Effector CD4-positive, alpha-beta T cell (primary cell): ENCODE measurements around the gene PCDHGA12. TPM values are rescaled to one million over a fixed set of nuclear protein-coding genes. Genes with fewer than 3 reads are reported as not detected.
"Not testable (repeated sequence)": the region's sequence is repeated elsewhere in the genome, so short reads cannot be mapped to it uniquely, and the experiment has no call there.

Experiments
- DNase-seq: peaks from one replicate; pipeline ENCODE4 v3.0.0-alpha.2; 2020
- total RNA-seq: gene quantifications from one replicate; lab custom pipeline; 2026; lab: John Stamatoyannopoulos, UW

PCDHGA12 gene
- not detected for total RNA-seq

DNA sequence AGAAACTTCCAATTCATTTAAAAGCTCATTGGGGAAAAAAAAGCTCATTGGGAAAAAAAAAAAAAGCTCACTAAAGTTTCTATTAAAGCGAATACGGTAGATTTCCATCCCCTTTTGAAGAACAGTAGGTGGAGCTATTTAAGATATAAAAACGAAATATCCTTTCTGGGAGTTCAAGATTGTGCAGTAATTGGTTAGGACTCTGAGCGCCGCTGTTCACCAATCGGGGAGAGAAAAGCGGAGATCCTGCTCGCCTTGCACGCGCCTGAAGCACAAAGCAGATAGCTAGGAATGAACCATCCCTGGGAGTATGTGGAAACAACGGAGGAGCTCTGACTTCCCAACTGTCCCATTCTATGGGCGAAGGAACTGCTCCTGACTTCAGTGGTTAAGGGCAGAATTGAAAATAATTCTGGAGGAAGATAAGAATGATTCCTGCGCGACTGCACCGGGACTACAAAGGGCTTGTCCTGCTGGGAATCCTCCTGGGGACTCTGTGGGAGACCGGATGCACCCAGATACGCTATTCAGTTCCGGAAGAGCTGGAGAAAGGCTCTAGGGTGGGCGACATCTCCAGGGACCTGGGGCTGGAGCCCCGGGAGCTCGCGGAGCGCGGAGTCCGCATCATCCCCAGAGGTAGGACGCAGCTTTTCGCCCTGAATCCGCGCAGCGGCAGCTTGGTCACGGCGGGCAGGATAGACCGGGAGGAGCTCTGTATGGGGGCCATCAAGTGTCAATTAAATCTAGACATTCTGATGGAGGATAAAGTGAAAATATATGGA is at the start of gene PCDHGA12:
Gene PCDHGA12 (plus strand): TSS at position 176 of the 782 bp plus-strand sequence. CDS start 253 bp downstream, at position 429.
- DNase-seq, result no peak

DNA sequence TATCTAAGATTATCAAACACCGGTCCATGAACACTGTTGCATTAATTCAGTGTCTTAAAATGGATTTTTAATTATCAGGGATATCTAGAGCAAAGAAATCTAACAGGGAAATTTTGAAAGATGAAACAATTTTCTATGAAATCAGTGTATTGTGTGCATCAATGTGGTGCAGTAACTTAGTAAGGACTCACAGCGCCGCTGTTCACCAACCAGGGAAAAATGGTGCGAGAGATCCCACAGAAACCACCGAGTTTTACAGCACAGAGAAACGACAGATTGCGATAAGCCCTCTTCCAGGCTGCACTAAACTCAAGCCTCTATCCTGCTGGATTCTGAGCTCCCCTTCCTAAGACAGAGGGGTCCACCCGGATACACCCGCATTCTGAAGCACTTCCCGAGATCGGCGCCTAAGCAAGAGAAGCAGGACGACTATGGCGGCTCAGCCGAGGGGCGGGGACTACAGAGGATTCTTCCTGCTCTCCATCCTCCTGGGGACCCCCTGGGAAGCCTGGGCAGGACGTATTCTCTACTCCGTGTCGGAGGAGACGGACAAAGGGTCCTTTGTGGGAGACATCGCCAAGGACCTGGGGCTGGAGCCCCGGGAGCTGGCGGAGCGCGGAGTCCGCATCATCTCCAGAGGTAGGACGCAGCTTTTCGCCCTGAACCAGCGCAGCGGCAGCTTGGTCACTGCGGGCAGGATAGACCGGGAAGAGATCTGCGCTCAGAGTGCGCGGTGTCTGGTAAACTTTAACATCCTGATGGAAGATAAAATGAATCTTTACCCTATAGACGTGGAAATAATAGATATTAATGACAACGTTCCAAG is 47.6 kb upstream of the PCDHGA12 start, which contains the start of gene PCDHGA7:
Gene PCDHGA7 (plus strand): TSS at position 274 of the 826 bp plus-strand sequence. CDS start 158 bp downstream, at position 432.
- DNase-seq, result no peak

DNA sequence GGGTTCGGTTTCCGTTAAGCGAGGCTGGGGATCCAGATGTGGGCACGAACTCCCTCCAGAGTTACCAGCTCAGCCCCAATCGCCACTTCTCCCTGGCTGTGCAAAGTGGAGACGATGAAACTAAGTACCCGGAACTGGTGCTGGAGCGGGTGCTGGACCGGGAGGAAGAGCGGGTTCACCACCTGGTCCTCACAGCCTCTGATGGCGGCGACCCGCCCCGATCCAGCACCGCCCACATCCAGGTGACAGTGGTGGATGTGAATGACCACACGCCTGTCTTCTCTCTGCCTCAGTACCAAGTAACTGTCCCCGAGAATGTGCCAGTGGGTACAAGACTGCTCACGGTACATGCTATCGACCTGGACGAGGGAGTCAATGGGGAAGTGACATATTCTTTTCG is 47.0 kb upstream of the PCDHGA12 start:
- DNase-seq, result no peak

DNA sequence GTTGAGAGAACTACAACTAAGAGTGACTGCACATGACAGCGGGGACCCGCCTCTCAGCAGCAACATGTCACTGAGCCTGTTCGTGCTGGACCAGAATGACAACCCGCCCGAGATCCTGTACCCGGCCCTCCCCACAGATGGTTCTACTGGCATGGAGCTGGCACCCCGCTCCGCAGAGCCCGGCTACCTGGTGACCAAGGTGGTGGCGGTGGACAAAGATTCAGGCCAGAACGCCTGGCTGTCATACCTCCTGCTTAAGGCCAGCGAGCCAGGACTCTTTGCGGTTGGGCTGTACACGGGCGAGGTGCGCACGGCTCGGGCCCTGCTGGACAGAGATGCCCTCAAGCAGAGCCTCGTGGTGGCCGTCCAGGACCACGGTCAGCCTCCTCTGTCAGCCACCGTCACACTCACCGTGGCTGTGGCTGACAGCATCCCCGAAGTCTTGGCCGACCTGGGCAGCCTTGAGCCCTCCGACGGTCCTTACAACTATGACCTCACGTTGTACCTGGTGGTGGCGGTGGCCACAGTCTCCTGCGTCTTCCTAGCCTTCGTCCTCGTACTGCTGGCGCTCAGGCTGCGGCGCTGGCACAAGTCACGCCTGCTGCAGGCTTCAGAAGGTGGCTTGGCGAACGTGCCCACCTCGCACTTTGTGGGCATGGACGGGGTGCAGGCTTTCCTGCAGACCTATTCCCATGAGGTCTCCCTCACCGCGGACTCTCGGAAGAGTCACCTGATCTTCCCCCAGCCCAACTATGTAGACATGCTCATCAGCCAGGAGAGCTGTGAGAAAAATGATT is 45.6 kb upstream of the PCDHGA12 start:
- no peak for DNase-seq

DNA sequence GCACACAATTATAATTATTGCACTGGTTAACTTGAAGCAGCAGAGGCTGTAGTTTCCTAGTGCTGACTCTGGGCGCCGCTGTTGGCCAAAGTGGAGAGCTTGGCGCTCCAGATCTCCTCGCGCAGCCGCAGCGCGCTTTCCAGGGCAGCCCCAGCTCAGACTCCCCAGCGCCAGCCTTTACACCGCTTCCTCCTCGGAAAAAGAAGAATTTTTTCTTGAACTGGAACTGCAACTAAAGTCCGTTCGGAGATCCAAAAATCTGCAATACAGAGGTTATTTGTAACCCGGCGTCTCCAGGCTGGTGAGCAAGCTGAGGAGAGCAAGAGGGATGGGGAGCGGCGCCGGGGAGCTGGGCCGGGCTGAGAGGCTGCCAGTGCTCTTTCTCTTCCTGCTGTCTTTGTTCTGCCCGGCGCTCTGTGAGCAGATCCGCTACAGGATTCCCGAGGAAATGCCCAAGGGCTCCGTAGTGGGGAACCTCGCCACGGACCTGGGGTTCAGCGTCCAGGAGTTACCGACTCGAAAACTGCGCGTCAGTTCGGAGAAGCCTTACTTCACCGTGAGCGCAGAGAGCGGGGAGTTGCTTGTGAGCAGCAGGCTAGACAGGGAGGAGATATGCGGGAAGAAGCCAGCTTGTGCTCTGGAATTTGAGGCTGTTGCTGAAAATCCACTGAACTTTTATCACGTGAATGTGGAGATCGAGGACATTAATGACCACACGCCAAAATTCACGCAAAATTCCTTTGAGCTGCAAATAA is 42.6 kb upstream of the PCDHGA12 start, which contains the start of gene PCDHGB4:
Gene PCDHGB4 (plus strand): TSS at position 142 of the 755 bp plus-strand sequence. CDS start 187 bp downstream, at position 329.
- DNase-seq, result not testable (repeated sequence)

DNA sequence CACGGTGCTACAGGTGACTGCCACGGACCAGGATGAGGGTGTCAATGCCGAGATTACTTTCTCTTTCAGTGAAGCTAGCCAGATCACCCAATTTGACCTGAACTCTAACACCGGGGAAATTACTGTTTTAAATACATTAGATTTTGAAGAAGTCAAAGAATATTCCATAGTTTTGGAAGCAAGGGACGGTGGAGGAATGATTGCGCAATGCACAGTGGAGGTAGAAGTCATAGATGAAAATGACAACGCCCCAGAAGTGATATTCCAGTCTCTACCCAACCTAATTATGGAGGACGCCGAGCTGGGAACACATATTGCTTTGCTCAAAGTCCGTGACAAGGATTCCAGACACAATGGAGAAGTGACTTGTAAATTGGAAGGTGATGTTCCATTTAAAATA is 41.6 kb upstream of the PCDHGA12 start:
- no peak for DNase-seq

DNA sequence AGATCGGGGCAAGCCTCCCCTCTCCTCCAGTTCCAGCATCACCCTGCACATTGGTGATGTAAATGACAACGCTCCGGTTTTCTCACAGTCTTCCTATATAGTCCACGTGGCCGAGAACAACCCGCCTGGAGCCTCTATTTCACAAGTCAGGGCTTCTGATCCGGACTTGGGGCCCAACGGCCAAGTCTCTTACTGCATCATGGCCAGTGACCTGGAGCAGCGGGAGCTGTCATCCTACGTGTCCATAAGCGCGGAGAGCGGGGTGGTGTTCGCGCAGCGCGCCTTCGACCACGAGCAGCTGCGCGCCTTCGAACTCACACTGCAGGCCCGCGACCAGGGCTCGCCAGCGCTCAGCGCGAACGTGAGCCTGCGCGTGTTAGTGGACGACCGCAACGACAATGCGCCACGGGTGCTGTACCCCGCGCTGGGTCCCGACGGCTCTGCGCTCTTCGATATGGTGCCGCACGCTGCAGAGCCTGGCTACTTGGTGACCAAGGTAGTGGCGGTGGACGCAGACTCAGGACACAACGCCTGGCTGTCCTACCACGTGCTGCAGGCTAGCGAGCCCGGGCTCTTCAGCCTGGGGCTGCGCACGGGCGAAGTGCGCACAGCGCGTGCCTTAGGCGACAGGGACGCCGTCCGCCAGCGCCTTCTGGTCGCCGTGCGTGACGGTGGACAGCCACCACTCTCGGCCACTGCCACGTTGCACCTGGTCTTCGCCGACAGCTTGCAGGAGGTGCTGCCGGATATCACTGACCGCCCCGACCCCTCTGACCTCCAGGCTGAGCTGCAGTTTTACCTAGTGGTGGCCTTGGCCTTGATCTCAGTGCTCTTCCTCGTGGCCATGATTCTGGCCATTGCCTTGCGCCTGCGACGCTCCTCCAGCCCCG is 40.9 kb upstream of the PCDHGA12 start:
- no peak for DNase-seq

DNA sequence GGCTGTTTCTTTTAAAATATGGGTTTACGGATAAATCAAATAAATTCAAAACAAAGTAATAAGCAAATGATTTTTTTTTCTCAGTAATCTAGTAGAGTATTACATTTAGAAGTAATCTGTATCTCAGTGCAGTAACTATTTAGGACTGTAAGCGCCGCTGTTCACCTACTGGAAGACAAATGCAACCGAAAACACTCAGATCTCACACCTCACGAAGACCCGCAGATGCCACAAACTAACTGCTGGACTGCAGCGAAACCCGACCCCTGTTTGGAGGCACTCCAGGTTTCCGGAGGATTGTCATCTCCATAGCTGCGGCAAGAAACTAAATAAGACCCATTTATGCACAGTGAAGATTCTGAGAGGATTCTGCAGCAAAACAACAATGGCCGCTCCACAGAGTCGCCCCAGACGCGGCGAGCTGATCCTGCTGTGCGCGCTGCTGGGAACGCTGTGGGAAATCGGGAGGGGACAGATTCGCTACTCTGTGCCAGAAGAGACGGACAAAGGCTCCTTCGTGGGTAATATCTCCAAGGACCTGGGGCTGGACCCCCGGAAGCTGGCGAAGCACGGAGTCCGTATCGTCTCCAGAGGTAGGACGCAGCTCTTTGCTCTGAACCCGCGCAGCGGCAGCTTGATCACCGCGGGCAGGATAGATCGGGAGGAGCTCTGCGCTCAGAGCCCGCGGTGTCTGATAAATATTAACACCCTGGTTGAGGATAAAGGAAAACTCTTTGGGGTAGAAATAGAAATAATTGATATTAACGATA is 37.7 kb upstream of the PCDHGA12 start, which contains the start of gene PCDHGA8:
Gene PCDHGA8 (plus strand): TSS at position 205 of the 770 bp plus-strand sequence. CDS start 181 bp downstream, at position 386.
- DNase-seq, result no peak

DNA sequence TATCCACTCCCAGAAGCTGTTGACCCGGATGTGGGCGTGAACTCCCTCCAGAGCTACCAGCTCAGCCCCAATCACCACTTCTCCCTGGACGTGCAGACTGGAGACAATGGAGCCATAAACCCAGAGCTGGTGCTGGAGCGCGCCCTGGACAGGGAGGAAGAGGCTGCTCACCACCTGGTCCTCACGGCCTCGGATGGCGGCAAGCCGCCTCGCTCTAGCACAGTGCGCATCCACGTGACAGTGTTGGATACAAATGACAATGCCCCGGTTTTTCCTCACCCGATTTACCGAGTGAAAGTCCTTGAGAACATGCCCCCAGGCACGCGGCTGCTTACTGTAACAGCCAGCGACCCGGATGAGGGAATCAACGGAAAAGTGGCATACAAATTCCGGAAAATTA is 37.0 kb upstream of the PCDHGA12 start:
- no peak for DNase-seq

DNA sequence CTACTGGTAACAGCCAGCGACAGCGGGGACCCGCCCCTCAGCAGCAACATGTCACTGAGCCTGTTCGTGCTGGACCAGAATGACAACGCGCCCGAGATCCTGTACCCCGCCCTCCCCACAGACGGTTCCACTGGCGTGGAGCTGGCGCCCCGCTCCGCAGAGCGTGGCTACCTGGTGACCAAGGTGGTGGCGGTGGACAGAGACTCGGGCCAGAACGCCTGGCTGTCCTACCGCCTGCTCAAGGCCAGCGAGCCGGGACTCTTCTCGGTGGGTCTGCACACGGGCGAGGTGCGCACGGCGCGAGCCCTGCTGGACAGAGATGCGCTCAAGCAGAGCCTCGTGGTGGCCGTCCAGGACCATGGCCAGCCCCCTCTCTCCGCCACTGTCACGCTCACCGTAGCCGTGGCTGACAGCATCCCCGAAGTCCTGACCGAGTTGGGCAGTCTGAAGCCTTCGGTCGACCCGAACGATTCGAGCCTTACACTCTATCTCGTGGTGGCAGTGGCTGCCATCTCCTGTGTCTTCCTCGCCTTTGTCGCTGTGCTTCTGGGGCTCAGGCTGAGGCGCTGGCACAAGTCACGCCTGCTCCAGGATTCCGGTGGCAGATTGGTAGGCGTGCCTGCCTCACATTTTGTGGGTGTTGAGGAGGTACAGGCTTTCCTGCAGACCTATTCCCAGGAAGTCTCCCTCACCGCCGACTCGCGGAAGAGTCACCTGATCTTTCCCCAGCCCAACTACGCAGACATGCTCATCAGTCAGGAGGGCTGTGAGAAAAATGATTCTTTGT is 35.7 kb upstream of the PCDHGA12 start:
- DNase-seq, result not testable (repeated sequence)

DNA sequence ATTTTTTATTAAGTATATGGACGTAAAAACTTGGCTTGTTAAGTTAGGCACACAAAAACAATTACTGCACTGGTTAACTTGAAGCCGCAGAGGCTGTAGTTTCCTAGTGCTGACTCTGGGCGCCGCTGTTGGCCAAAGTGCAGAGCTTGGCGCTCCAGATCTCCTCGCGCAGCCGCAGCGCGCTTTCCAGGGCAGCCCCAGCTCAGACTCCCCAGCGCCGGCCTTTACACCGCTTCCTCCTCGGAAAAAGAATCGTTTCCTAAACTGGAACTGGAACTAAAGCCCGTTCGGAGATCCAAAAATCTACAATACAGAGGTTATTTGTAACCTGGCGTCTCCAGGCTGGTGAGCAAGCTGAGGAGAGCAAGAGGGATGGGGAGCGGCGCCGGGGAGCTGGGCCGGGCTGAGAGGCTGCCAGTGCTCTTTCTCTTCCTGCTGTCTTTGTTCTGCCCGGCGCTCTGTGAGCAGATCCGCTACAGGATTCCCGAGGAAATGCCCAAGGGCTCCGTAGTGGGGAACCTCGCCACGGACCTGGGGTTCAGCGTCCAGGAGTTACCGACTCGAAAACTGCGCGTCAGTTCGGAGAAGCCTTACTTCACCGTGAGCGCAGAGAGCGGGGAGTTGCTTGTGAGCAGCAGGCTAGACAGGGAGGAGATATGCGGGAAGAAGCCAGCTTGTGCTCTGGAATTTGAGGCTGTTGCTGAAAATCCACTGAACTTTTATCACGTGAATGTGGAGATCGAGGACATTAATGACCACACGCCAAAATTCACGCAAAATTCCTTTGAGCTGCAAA is 32.4 kb upstream of the PCDHGA12 start, which contains the start of gene PCDHGB5:
Gene PCDHGB5 (plus strand): TSS at position 192 of the 796 bp plus-strand sequence. CDS start 181 bp downstream, at position 373.
- not testable (repeated sequence) for DNase-seq

DNA sequence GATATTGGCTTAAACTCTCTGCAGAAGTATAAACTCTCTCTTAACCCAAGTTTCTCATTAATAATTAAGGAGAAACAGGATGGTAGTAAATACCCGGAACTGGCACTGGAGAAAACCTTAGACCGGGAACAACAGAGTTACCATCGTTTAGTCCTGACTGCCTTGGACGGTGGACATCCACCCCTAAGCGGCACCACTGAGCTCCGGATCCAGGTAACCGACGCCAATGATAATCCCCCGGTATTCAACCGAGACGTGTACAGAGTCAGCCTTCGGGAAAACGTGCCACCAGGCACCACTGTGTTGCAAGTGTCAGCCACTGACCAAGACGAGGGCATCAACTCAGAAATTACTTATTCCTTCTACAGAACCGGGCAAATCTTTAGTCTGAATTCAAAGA is 31.7 kb upstream of the PCDHGA12 start:
- no peak for DNase-seq

DNA sequence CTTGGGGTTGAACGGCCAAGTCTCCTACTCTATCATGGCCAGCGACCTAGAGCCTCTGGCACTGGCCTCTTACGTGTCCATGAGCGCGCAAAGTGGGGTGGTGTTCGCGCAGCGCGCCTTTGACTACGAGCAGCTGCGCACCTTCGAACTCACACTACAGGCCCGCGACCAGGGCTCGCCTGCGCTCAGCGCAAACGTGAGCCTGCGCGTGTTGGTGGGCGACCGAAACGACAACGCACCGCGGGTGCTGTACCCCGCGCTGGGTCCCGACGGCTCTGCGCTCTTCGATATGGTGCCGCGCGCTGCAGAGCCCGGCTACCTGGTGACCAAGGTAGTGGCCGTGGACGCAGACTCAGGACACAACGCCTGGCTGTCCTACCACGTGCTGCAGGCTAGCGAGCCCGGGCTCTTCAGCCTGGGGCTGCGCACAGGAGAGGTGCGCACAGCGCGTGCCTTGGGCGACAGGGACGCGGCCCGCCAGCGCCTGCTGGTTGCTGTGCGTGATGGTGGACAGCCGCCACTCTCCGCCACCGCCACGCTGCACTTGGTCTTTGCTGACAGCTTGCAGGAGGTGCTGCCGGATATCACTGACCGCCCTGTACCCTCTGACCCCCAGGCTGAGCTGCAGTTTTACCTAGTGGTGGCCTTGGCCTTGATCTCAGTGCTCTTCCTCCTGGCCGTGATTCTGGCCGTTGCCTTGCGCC is 30.6 kb upstream of the PCDHGA12 start:
- no peak for DNase-seq

DNA sequence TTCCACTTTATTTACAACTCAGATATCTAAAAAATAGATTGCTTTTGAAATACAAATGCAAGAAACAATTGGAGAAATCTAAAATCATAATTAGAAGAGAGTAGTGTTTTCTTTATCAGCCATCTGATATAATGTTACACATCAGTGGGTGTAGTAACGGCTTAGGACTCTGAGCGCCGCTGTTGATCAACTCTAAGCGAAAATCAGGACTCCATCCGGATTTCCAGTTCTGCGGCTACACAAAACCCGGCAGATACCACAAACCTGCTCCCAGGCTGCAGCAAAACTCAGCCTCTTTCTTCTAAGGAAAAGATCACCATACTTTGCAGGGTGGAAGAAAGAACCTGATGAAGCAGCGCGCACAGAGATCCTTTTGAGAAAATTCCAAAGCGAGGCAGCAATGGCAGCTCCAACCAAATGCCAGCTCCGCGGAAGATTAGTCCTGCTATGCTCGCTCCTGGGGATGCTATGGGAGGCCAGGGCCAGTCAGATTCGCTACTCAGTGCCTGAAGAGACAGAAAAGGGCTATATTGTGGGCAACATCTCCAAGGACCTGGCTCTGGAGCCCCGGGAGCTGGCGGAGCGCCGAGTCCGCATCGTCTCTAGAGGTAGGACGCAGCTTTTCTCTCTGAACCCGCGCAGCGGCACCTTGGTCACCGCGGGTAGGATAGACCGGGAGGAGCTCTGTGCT is 27.6 kb upstream of the PCDHGA12 start, which contains the start of gene PCDHGA9:
Gene PCDHGA9 (plus strand): TSS at position 226 of the 691 bp plus-strand sequence. CDS start 175 bp downstream, at position 401.
- no peak for DNase-seq

DNA sequence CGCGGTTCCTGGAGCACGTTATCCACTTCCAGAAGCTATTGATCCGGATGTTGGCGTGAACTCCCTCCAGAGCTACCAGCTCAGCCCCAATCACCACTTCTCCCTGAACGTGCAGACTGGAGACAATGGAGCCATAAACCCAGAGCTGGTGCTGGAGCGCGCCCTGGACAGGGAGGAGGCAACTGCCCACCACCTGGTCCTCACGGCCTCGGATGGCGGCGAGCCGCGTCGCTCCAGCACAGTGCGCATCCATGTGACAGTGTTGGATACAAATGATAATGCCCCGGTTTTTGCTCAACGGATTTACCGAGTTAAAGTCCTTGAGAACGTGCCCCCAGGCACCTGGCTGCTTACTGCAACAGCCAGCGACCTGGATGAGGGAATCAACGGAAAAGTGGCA is 26.9 kb upstream of the PCDHGA12 start:
- no peak for DNase-seq

DNA sequence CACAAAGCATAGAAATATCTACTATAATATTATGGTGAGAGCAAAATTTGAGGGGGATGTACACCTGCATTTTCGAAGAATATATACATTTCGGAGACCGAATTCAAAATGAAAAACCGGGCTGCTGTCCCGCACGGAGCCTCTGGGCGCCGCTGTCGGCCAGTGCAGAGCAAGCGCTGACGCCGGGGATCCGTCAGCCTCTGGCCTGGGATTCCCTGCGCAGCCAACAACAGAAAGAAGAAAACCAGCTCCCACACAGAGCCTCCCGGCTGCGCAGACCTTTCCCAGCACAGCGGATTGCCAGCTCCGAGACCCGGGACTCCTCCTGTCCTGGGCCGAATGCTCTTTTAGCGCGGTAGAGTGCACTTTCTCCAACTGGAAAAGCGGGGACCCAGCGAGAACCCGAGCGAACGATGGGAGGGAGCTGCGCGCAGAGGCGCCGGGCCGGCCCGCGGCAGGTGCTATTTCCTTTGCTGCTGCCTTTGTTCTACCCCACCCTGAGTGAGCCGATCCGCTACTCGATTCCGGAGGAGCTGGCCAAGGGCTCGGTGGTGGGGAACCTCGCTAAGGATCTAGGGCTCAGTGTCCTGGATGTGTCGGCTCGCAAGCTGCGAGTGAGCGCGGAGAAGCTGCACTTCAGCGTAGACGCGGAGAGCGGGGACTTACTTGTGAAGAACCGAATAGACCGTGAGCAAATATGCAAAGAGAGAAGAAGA is 22.4 kb upstream of the PCDHGA12 start, which contains the start of gene PCDHGB6:
Gene PCDHGB6 (plus strand): TSS at position 232 of the 716 bp plus-strand sequence. CDS start 182 bp downstream, at position 414.
- not testable (repeated sequence) for DNase-seq
